Suppressor macrophage treated with lipopolysaccharide for 1 hour (primary cell): Measurements from ENCODE around the gene USH1C.
A peak's percentile ranks its signal among the peaks of the same experiment; 100 is the strongest.

Experiments used
- DNase-seq, 3 donors: peaks; one replicate each; pipeline ENCODE4 v3.0.0-alpha.2; 2020 to 2022

Gene USH1C

DNA sequence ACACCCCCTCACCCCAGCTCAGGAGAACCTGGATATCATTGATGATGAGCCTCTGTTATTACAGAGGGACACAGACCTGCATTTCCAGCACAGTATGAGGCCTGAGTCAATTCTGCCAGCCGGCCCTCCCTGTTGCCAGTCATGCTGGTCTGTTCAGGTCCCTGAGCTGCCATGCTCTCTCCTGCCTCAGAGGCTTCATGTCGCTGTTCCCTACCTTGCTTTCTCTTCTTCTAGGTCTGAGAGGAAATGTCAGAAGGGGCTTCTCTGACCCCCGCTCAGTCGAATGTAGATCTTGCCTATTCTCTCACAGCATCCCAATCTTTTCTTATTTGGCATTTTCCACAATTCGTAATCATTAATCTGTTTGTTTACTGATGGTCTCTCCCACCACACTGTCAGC lies 45.7 kb downstream of the USH1C start:
- DNase-seq, result no peak

DNA sequence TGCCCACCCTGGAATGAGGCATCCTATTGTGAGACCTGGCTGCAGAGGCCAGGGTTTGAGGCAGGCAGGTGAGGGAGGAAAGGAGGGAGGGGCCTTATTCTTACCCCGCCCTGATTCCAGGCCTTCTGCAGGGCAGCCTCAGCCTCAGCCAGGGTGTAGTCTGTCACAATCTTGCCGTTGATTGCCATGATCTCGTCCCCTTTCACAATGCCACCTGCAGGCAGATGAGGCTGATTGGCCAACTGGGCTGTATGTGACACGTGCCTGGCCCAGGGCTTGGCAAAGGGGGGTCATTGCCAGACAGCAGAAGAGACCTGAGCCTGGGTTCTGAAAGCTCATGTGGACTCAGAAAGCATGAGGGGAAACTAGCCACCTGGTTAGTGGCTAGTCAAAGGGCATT lies 46.2 kb downstream of the USH1C start:
- DNase-seq, result no peak

GRCh38 chr11:17496406-17496805 lies 47.8 kb downstream of the USH1C start:
- DNase-seq, result no peak

- no peak for DNase-seq
These were observed 50.2 kb downstream of the USH1C start for GRCh38 chr11:17494019-17494418.

GRCh38 chr11:17490938-17491337 lies 53.3 kb downstream of the USH1C start:
- DNase-seq, result no peak

DNA sequence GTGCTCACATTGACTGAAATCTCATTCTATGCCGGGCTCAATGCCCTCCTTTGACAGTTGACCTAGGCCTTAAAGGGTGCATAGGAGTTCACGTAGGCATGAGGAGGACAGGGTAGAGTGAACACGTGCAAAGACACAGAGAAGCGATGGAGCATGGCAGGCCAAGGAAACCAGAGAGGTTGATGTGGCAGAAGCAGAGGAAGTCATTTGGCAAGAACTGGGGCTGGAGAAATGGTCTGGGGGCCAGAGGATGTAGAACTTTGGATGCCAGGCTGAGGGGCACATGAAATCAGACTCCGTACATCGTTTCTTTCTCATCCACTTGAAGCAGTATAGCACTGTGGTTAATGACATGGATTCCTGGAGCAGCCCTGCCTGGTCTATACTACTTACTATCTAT lies 54.0 kb downstream of the USH1C start:
- DNase-seq, result no peak

DNA sequence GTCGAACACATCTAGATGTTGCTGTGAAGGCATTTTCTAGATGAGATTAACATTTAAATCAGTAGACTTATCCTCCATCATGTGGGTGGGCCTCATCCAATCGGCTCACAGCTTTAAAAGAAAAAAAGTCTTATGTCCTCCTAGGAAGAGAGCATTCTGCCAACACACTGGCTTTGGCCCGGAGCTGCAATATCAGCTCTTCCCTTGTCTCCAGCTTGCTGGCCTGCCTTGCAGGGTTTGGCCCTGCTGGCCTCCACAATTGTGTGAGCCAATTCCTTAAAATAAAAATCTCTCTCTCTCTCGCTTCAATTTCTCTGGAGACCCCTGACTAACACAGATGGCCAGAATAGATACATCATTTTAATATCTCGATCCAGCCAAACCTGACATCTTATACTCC lies 54.5 kb downstream of the USH1C start:
- no peak for DNase-seq

DNA sequence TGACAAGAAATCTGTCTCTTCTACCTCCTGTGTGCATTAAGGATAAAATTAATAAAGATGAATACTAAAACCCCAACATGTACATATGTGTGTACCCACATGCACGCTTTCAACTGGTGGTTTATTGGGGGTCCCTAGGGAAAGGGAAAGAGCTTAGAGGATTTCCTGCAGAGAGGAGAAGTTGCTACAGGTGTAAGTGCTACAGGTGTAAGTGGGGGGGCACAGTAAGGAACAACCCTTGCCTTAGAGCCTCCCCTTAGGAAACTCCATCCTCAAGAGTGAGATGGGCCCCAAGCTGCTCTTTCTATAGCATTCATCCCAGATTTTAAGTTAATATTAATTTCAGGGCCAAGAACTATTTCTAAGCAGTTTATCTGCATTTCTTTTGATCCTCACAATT lies 55.7 kb downstream of the USH1C start:
- no peak for DNase-seq

- no peak for DNase-seq
These were observed 57.6 kb downstream of the USH1C start for GRCh38 chr11:17486646-17487045.

DNA sequence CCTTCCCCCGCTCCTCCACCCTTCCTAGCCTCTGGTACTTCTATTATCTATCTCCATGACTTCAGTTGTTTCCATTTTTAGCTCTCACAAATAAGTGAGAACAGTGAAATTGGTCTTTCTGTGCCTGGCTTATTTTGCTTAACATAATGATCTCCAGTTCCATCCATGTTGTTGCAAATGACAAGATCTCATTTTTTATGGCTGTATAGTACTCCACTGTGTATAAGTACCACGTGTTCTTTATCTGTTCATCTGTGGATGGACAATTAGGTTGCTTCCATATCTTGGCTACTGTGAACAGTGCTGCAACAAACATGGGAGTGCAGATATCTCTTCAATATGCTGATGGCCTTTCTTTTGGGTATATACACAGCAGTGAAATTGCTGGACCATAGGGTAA lies 60.7 kb downstream of the USH1C start:
- no peak for DNase-seq

GRCh38 chr11:17481905-17482304 lies 62.3 kb downstream of the USH1C start:
- DNase-seq, result no peak

GRCh38 chr11:17479284-17480214 lies 64.7 kb downstream of the USH1C start:
- peak in 2 of 3 donors; percentile 10 to 14 for DNase-seq

DNA sequence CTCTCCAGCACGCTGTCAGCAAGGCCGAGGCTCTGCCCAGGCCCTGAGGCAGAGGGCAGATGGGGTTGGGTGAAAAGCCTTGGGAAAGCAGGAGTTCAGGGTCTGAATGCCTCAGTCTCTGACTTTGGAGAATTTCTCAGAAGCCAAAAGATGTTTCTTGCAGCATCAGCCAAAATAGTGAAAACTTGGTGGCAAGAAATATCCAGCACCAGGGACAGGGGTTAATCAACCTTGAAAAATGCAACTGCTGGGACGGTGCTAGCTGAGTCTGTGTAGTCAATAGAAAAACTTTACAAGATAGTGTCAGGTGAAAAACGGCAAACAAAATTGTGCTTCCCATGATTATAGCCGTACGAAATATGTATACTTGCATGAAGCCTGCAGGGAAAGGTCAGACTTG lies 66.1 kb downstream of the USH1C start:
- DNase-seq, result no peak

DNA sequence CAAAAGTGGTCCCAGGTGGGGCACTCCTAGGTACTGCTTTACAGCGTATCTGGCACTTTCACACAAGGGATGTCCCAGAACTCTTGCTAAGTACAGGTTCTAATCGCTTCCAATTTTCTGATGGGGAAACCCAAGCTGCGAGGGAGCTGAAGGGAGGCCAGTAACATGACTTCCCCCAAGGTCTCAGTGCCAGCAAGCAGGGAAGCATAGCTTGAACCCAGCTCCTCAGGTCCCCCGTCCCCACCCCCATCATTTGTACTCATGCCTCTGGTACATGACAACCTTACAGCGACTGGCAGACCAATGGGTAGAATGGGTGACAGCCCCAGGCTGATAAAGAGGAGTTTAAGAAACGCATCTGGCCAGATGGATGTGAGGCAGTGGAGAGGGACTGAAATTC lies 66.9 kb downstream of the USH1C start:
- DNase-seq, result no peak

- DNase-seq, result no peak
These were observed 67.2 kb downstream of the USH1C start for GRCh38 chr11:17477084-17477333.

GRCh38 chr11:17476317-17477083 lies 67.7 kb downstream of the USH1C start, which contains the start of gene ABCC8:
ABCC8 (minus strand) TSS chr11:17476845; CDS start chr11:17476776, 69 bp downstream.
- no peak for DNase-seq

DNA sequence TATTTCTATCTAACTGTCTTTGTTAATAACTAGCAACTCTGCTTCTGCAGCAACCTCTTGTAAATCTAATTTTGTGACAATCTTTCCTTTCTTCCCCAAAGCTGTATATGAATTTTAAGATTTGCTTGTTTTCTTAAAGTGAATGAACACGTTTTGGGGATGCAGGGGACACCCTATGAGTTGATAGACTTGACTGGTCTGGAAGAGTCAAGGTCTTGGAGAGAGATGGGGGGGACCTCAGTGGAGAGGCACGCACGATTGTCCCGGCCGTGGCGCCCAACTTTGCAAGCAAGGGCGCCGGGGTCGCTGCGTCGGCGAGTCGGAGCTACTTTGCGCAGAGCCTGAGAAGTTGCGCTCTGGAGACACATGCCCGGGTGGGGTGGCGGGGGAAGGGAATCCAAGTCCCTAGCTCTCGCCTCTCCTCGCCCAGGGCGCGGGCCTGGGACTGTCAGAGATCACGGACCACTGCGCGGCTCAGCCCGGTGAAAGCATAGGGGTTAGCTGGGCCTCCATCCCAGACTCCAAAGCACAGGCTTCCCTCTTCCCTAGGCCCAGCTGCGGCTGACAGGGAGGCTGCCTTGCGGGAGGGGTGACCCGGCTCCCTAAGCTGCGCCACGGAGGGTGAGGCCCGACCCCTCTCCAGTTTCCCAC lies 68.4 kb downstream of the USH1C start:
- no peak for DNase-seq

DNA sequence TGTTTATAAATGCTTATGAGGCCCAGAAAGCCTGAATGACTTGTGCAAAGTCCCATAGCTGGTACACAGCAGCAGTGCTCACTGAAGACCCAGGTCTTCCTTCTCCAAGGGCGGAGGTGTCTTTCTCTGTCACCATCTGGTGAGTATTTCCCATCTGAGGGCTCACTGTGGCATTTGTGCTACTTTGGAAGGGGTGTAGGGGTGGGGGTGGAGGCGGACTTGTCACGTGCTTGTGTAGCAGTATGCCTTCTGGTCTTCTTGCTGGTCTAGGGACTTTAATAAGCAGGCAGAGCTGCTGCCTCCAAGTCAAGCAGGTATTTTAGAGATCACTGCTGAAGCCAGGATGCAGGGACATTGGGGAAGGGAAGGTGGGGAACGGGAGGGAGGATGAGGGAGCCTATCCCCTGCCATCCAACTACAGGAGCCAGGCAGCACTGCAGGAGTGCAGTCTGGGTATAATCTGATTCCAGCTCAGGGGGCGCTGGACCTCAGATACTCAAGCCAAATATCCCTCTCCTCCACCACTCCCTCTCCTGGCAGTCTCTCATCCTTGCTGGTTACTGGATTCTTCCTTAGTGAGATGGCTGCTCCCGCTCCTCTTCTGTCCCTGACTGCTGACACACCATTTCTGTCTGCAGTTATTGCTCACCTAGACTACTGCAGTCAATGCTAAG lies 71.0 kb downstream of the USH1C start:
- peak in 1 of 3 donors; percentile 13 for DNase-seq

GRCh38 chr11:17472467-17472866 lies 71.7 kb downstream of the USH1C start:
- DNase-seq, result no peak

DNA sequence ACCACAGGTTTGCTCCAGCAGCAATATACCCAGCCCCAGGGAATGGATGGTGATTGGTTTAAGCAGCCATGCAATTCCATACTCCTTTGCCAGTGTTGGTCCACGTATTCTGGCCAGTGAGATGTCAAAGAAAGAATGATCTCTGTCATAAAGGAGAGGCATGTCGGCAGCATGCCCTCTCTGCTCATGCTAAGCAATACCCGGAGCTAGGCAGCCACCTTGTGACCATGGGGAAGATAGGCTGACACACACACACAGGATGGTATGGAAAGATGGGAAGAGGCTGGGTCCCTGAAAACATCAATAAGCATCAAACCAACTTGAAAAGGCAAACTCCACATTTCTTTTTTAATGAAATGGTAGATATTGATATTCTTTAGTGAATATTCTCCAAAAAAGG lies 72.7 kb downstream of the USH1C start:
- DNase-seq, result no peak

DNA sequence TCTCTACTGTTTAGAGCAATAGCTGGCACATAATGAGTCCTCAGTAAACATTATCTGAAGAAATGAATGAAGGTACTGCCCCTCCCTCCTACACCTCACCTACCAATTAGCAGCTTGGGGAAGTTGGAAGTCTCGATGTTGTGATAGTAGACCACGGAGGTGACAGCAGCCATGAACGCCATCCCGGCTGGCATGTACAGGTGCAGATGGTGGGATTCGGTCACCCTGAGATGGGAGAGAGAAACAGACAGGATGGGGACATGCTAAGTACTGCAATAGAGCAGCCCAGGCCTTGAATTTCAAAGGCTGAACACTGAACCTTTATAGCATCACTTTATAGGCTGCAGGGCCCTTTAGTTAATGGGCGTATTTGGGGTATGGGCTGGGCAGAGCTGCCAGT lies 74.2 kb downstream of the USH1C start:
- no peak for DNase-seq

DNA sequence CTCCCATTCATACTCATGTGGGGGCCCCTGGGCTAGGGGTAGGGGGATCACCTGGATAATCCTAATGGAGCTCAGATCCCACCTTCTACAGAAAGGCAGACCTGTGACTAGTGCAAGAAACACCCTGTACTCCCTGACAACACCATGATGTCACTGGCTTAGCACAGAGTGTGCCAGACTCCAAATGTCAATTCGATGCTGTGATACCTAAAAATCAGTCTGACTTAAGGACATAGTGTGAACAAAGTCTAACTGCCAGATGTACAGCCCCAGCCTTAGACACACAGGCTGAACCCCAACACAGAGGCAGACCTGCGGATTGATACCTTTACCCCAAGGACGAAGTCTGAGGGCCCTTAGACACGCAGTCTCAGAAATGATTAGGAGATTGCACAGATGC lies 76.1 kb downstream of the USH1C start:
- no peak for DNase-seq

DNA sequence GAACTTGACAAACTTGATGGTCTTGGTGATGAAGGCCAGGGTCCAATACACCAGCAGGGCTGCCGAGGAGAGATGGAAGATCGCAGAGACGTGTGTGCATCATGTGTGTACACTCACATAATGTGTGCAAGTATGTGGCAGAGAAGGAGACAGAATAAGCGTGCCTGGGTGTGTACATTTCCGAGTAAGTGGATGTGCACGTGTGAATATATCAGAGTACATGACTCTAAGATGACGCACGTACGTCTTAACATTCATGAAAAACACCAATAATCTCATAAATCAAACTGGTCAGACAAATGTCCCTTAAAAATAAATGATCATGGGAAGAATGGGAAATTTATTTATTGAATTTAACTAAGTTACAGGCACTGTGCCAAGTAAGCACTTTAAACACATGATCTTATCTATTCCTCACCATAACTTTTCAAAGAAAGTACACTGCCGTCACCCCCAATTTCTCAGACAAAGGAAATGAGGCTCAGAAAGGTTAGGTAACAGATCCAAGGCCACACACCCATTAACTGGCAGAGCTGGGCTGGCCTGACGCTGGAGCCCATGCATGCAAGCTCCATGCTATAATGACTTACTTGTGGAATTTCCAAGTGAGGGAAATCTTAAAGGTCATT lies 80.6 kb downstream of the USH1C start:
- peak in 1 of 3 donors; percentile 4 for DNase-seq
